Activated naive CD8-positive, alpha-beta T cell treated with anti-CD3 and anti-CD28 coated beads, Interleukin-2, amount 50 U/mL, for 24 hours (primary cell): ENCODE data around the gene KRT7.
A peak's percentile ranks its signal among the peaks of the same experiment; 100 is the strongest.

Experiments
- ATAC-seq: fragments of 150-1000 bp; cut with Tn5 transposase; one replicate; pipeline ENCODE4 v1.10.0; 2021
- DNase-seq: peaks from one replicate; pipeline ENCODE4 v3.0.0; 2021
- H3K27ac Mint-ChIP-seq: one replicate; pipeline ENCODE4 v1.8.0; 2021; ENCODE audit warnings: mild to moderate bottlenecking, mixed read lengths
- H3K27me3 Mint-ChIP-seq: one replicate; pipeline ENCODE4 v1.8.0; 2021; ENCODE audit warnings: mixed read lengths
- H3K36me3 Mint-ChIP-seq: one replicate; pipeline ENCODE4 v1.8.0; 2021; ENCODE audit warnings: low read depth, mixed read lengths
- H3K4me1 Mint-ChIP-seq: one replicate; pipeline ENCODE4 v1.8.0; 2021; ENCODE audit warnings: mixed read lengths
- H3K4me3 Mint-ChIP-seq: one replicate; pipeline ENCODE4 v1.8.0; 2021; ENCODE audit warnings: mild to moderate bottlenecking, moderate library complexity, mixed read lengths
- H3K9me3 Mint-ChIP-seq: one replicate; pipeline ENCODE4 v1.8.0; 2021; ENCODE audit warnings: mixed read lengths

Gene KRT7

GRCh38 chr12:52193991-52194390 lies 39.1 kb upstream of the KRT7 start:
- Mint-ChIP-seq H3K4me1 (peaks cover 8% of the 10 kb centered on the region), H3K9me3 (no peaks in the 10 kb centered on the region), H3K27ac (no peak overlapping the region), H3K27me3 (peaks cover 8% of the 10 kb centered on the region), H3K36me3 (no peaks in the 10 kb centered on the region), H3K4me3 (no peak overlapping the region)
- DNase-seq (no peak), ATAC-seq (no peak)

- H3K27me3 Mint-ChIP-seq, result peaks cover 8% of the 10 kb centered on the region
- no peak overlapping the region for H3K4me3 Mint-ChIP-seq
- H3K27ac Mint-ChIP-seq, result no peak overlapping the region
- ATAC-seq (no peak), DNase-seq (no peak)
- H3K4me1 Mint-ChIP-seq, result peaks cover 8% of the 10 kb centered on the region
- H3K9me3 Mint-ChIP-seq, result no peaks in the 10 kb centered on the region
- H3K36me3 Mint-ChIP-seq, result no peaks in the 10 kb centered on the region
Observed at GRCh38 chr12:52195065-52195730, 37.8 kb upstream of the KRT7 start.

GRCh38 chr12:52197371-52198231 lies 35.4 kb upstream of the KRT7 start:
- Mint-ChIP-seq H3K27ac (no peak overlapping the region), H3K4me1 (peaks cover 5% of the 10 kb centered on the region), H3K4me3 (no peak overlapping the region), H3K9me3 (no peaks in the 10 kb centered on the region), H3K27me3 (peaks cover 15% of the 10 kb centered on the region), H3K36me3 (no peaks in the 10 kb centered on the region)
- ATAC-seq, result no peak
- no peak for DNase-seq

- no peaks in the 10 kb centered on the region for H3K36me3 Mint-ChIP-seq
- peaks cover 11% of the 10 kb centered on the region for H3K4me1 Mint-ChIP-seq
- no peaks in the 10 kb centered on the region for H3K9me3 Mint-ChIP-seq
- DNase-seq (no peak), ATAC-seq (no peak)
- peaks cover 19% of the 10 kb centered on the region for H3K27me3 Mint-ChIP-seq
- H3K27ac Mint-ChIP-seq, result no peak overlapping the region
- no peak overlapping the region for H3K4me3 Mint-ChIP-seq
Observed at GRCh38 chr12:52198454-52199215, 34.4 kb upstream of the KRT7 start.

- H3K27ac Mint-ChIP-seq, result no peak overlapping the region
Observed at GRCh38 chr12:52199294-52199919, 33.6 kb upstream of the KRT7 start.

GRCh38 chr12:52200086-52200780 lies 32.8 kb upstream of the KRT7 start:
- no peaks in the 10 kb centered on the region for H3K36me3 Mint-ChIP-seq
- DNase-seq (no peak), ATAC-seq (no peak)
- peaks cover 10% of the 10 kb centered on the region for H3K4me1 Mint-ChIP-seq
- no peaks in the 10 kb centered on the region for H3K9me3 Mint-ChIP-seq
- H3K4me3 Mint-ChIP-seq, result no peak overlapping the region
- no peak overlapping the region for H3K27ac Mint-ChIP-seq
- H3K27me3 Mint-ChIP-seq, result peaks cover 19% of the 10 kb centered on the region

More at GRCh38 chr12:52199294-52199919, 33.6 kb upstream of the KRT7 start:
- H3K4me1 Mint-ChIP-seq, result peaks cover 11% of the 10 kb centered on the region
- H3K36me3 Mint-ChIP-seq, result no peaks in the 10 kb centered on the region
- ATAC-seq (no peak), DNase-seq (no peak)
- H3K9me3 Mint-ChIP-seq, result no peaks in the 10 kb centered on the region
- no peak overlapping the region for H3K4me3 Mint-ChIP-seq
- peaks cover 19% of the 10 kb centered on the region for H3K27me3 Mint-ChIP-seq

GRCh38 chr12:52200781-52201450 lies 32.1 kb upstream of the KRT7 start:
- H3K4me1 Mint-ChIP-seq, result peaks cover 9% of the 10 kb centered on the region
- DNase-seq, result no peak
- H3K27me3 Mint-ChIP-seq, result peaks cover 17% of the 10 kb centered on the region
- no peak overlapping the region for H3K27ac Mint-ChIP-seq
- no peak for ATAC-seq
- H3K9me3 Mint-ChIP-seq, result no peaks in the 10 kb centered on the region
- H3K36me3 Mint-ChIP-seq, result no peaks in the 10 kb centered on the region
- H3K4me3 Mint-ChIP-seq, result no peak overlapping the region

GRCh38 chr12:52201451-52201839 lies 31.6 kb upstream of the KRT7 start:
- H3K27me3 Mint-ChIP-seq, result peaks cover 19% of the 10 kb centered on the region
- ATAC-seq (no peak), DNase-seq (no peak)

GRCh38 chr12:52202361-52203078 lies 30.5 kb upstream of the KRT7 start:
- Mint-ChIP-seq H3K4me1 (peaks cover 9% of the 10 kb centered on the region), H3K9me3 (no peaks in the 10 kb centered on the region), H3K4me3 (no peak overlapping the region), H3K27me3 (peaks cover 20% of the 10 kb centered on the region), H3K36me3 (no peaks in the 10 kb centered on the region), H3K27ac (peak overlapping the region; percentile 34)
- DNase-seq (no peak), ATAC-seq (peak; percentile 17)

More at GRCh38 chr12:52201451-52201839, 31.6 kb upstream of the KRT7 start:
- Mint-ChIP-seq H3K9me3 (no peaks in the 10 kb centered on the region), H3K4me1 (peaks cover 9% of the 10 kb centered on the region), H3K4me3 (no peak overlapping the region), H3K36me3 (no peaks in the 10 kb centered on the region), H3K27ac (no peak overlapping the region)

GRCh38 chr12:52203079-52203921 lies 29.7 kb upstream of the KRT7 start:
- no peaks in the 10 kb centered on the region for H3K36me3 Mint-ChIP-seq
- peak; percentile 45 for ATAC-seq
- peak overlapping the region; percentile 34 for H3K27ac Mint-ChIP-seq
- peaks cover 20% of the 10 kb centered on the region for H3K27me3 Mint-ChIP-seq
- DNase-seq, result peak; percentile 21
- no peaks in the 10 kb centered on the region for H3K9me3 Mint-ChIP-seq
- peaks cover 9% of the 10 kb centered on the region for H3K4me1 Mint-ChIP-seq
- no peak overlapping the region for H3K4me3 Mint-ChIP-seq

- no peak overlapping the region for H3K27ac Mint-ChIP-seq
- H3K27me3 Mint-ChIP-seq, result peaks cover 20% of the 10 kb centered on the region
- H3K4me1 Mint-ChIP-seq, result peaks cover 9% of the 10 kb centered on the region
- H3K36me3 Mint-ChIP-seq, result no peaks in the 10 kb centered on the region
- H3K9me3 Mint-ChIP-seq, result no peaks in the 10 kb centered on the region
- ATAC-seq, result no peak
- no peak overlapping the region for H3K4me3 Mint-ChIP-seq
- no peak for DNase-seq
Observed at GRCh38 chr12:52204095-52204930, 28.7 kb upstream of the KRT7 start.
